Neutrophil (primary cell): Measurements from ENCODE around the gene KAT5.
"Not testable (repeated sequence)": the region's sequence is repeated elsewhere in the genome, so short reads cannot be mapped to it uniquely, and the experiment has no call there.

Experiments
- H3K27ac ChIP-seq: fragments of 200-600 bp; sonication (generic); 2 replicates; pipeline ENCODE4 v1.5.1; 2016; ENCODE audit warnings: mild to moderate bottlenecking, moderate library complexity
- H3K27me3 ChIP-seq: fragments of 200-600 bp; sonication (generic); 2 replicates; pipeline ENCODE4 v1.6.0; 2016; ENCODE audit warnings: mild to moderate bottlenecking
- H3K36me3 ChIP-seq: fragments of 200-600 bp; sonication (generic); 2 replicates; pipeline ENCODE4 v1.5.1; 2017
- H3K4me1 ChIP-seq, 2 experiments: fragments of 200-600 bp in 1 of 2; sonication (generic) in 1 of 2; 1 replicate in 1 of 2; 2 replicates in 1 of 2; pipeline versions ENCODE4 v1.5.1 to v1.6.1; 2013 to 2016; ENCODE audit warnings: low read depth in 1 of 2, low read length in 1 of 2, mild to moderate bottlenecking in 1 of 2, moderate library complexity in 1 of 2; ENCODE audit not compliant: control insufficient read depth in 1 of 2, insufficient read depth in 1 of 2
- H3K4me3 ChIP-seq, 2 experiments: fragments of 200-600 bp in 1 of 2; sonication (generic) in 1 of 2; 1 replicate in 1 of 2; 2 replicates in 1 of 2; pipeline ENCODE4 v1.5.1; 2013 to 2016; ENCODE audit warnings: low read depth in 1 of 2, low read length in 1 of 2, mild to moderate bottlenecking in 1 of 2, moderate library complexity in 1 of 2
- H3K9me3 ChIP-seq: fragments of 200-600 bp; sonication (generic); 2 replicates; pipeline ENCODE4 v1.5.1; 2016
- TF ChIP-seq, protein P1 (sequence below): fragments of 200-600 bp; sonication (generic); IDR thresholded peaks from 2 replicates; pipeline ENCODE4 v1.5.1; 2016; ENCODE audit warnings: antibody characterized with exemption

The KAT5 gene

DNA sequence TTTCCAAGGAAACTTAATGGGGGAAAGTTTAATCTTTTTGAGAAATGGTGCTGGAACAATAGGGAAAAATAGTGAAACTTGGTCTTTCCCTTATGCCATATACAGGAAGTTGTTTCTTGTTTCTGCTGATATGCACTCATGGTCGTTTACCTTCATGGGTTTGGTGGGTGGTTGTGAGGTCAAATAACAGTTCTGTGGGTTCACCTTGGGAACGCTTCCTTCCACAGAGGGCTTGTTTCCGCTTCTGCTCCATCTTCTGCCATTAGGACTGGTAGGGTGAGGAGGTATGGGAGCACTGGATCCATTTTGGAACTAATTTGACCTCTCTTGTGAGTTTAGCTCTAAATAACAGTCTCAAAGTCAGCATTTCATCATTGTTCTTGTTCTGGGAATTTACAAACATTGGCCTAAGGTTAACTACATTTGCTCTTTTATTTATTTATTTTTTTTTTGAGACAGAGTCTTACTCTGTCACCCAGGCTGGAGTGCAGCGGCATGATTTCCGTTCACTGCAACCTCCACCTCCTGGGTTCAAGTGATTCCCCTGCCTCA, 31.8 kb upstream of the KAT5 start:
- Histone ChIP-seq H3K27ac (no peak overlapping the region), H3K4me3 (no peak overlapping the region), H3K4me1 (no peaks in the 10 kb centered on the region), H3K36me3 (no peaks in the 10 kb centered on the region), H3K9me3 (no peaks in the 10 kb centered on the region), H3K27me3 (no peaks in the 10 kb centered on the region)
- TF ChIP-seq, protein P1, sequence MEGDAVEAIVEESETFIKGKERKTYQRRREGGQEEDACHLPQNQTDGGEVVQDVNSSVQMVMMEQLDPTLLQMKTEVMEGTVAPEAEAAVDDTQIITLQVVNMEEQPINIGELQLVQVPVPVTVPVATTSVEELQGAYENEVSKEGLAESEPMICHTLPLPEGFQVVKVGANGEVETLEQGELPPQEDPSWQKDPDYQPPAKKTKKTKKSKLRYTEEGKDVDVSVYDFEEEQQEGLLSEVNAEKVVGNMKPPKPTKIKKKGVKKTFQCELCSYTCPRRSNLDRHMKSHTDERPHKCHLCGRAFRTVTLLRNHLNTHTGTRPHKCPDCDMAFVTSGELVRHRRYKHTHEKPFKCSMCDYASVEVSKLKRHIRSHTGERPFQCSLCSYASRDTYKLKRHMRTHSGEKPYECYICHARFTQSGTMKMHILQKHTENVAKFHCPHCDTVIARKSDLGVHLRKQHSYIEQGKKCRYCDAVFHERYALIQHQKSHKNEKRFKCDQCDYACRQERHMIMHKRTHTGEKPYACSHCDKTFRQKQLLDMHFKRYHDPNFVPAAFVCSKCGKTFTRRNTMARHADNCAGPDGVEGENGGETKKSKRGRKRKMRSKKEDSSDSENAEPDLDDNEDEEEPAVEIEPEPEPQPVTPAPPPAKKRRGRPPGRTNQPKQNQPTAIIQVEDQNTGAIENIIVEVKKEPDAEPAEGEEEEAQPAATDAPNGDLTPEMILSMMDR = no peak

DNA sequence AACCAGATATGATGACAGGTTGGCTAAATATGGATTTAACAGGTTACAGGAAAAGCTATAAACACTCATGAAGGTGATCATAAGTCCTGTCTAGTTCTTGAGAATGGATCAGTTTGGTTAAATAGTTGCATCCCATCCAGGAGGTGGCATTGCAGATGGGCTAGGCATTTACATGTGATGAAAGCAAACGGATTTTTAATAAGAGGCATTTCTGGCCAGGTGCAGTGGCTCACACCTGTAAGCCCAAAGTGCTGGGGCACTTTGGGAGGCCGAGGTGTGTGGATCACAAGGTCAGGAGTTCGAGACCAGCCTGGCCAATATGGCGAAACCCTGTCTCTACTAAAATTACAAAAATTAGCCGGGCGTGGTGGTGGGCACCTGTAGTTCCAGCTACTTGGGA, 28.6 kb upstream of the KAT5 start:
- H3K4me3 ChIP-seq, H3K4me1 ChIP-seq, H3K27me3 ChIP-seq, H3K27ac ChIP-seq, H3K9me3 ChIP-seq, H3K36me3 ChIP-seq: not testable (repeated sequence)

DNA sequence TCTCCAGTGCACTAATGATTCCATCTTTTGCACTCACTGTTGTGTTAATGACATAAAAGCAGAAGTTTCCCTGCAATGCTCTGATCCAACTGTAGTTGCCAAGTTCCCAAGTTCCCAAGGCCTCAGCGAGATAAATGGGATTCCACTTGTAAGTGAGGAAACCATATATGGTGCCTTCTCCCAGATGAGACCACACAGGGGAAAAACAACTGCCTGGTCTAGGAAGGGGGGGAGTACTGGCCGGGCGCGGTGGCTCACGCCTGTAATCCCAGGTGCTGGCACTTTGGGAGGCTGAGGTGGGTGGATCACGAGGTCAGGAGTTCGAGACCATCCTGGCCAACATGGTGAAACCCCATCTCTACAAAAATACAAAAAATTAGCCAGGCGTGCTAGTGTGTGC, 26.1 kb upstream of the KAT5 start:
- Histone ChIP-seq H3K9me3 (no peaks in the 10 kb centered on the region), H3K4me1 (no peaks in the 10 kb centered on the region), H3K27ac (no peak overlapping the region), H3K36me3 (no peaks in the 10 kb centered on the region), H3K4me3 (no peak overlapping the region), H3K27me3 (no peaks in the 10 kb centered on the region)
- TF ChIP-seq, protein P1 = no peak

DNA sequence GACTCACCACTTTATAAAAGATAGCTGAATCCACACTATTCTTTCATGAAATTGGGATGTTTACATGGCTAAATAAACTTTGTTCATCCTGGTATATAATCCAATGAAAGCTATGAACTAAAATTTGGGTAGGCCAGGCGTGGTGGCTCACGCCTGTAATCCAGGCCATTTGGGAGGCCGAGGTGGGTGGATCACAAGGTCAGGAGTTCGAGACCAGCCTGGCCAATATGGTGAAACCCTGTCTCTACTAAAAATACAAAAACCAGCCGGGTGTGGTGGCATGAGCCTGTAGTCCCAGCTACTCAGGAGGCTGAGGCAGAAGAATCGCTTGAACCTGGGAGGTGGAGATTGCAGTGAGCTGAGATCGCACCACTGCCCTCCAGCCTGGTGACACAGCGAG, 20.2 kb upstream of the KAT5 start:
- H3K36me3 ChIP-seq, H3K4me1 ChIP-seq, H3K9me3 ChIP-seq, H3K4me3 ChIP-seq, H3K27ac ChIP-seq, H3K27me3 ChIP-seq: not testable (repeated sequence)

DNA sequence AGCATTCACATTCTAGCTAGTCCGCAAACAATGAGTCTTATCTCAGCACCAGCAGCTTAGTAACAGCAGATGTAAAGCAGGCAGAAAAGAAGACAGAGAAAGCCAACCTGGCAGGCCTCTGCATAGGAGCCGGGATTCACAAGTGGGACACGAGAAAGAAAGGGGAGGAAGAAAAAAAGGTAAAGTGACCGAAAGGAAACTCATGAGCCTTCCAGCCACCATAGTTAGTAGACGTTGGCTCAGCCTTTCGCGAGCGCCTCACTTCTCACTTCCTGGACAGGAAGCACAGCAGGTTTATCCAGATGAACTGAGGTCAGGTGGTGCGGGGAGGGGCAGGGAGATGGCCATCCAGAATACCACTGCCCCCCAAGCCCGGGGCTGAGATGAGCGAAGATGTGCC, 19.7 kb upstream of the KAT5 start:
- Histone ChIP-seq H3K9me3 (no peaks in the 10 kb centered on the region), H3K4me1 (no peaks in the 10 kb centered on the region), H3K4me3 (no peak overlapping the region), H3K36me3 (no peaks in the 10 kb centered on the region), H3K27ac (no peak overlapping the region), H3K27me3 (no peaks in the 10 kb centered on the region)
- TF ChIP-seq, protein P1 = no peak

DNA sequence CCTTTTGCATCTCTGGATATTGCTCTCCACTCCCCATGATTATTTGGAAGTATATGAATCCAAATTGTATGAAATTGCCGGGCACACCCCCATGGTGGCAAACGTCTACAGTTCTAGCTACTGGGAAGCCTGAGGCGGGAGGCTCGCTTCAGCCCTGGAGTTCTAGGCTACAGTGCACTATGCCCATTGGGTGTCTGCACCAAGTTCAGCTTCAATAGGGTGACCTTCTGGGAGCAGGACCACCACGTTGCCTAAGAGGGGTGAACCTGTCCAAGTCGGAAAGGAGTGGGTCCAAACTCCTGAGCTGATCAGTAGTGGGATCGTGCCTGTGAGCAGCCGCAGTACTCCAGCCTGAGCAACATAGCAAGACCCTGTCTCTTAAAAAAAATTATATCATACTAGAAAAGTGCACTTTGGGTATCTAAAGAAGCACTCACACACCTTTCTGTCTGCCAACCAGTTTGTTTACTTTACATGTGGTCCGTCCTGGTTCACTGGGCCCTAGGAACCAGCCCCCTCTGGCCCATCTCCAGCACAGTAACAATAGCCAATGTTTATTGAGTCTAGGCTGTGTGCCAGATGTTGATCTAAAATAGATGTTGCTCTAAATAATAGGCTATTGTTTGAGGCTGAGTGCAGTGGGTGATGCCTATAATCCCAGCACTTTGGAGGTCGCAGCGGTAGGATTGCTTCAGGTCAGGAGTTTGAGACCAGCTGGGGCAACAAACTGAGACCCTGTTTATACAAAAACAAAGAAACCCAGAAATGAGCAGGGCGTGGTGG, 16.4 kb upstream of the KAT5 start:
- H3K9me3 ChIP-seq = no peaks in the 10 kb centered on the region
- no peaks in the 10 kb centered on the region for H3K36me3 ChIP-seq
- no peak overlapping the region for H3K4me3 ChIP-seq
- no peaks in the 10 kb centered on the region for H3K4me1 ChIP-seq
- H3K27me3 ChIP-seq = no peaks in the 10 kb centered on the region
- no peak overlapping the region for H3K27ac ChIP-seq
- TF ChIP-seq, protein P1 = no peak
